ENCODE data around the gene PPP2R3A. TPM values are rescaled to one million over a fixed set of nuclear protein-coding genes. Genes with fewer than 3 reads are reported as not detected.
"Not testable (repeated sequence)": the region's sequence is repeated elsewhere in the genome, so short reads cannot be mapped to it uniquely, and the experiment has no call there.

The PPP2R3A gene
- total RNA-seq, 4 donors from 2014 or later: 16.8 to 30.3 (median 25.6) TPM

GRCh38 chr3:136106101-136106500 is 140.6 kb downstream of the PPP2R3A start:
- intact Hi-C loops (cut with DNase I; ENCODE audit: low total_unique reads): no loop called here
- Histone ChIP-seq H3K27ac (no peak overlapping the region), H3K9me3 (no peaks in the 10 kb centered on the region), H3K36me3 (peaks cover 0 to 25% of the 10 kb centered on the region in 2 donors), H3K4me1 (no peaks in the 10 kb centered on the region), H3K27me3 (no peaks in the 10 kb centered on the region), H3K4me3 (no peak overlapping the region)
- TF ChIP-seq, protein P1, sequence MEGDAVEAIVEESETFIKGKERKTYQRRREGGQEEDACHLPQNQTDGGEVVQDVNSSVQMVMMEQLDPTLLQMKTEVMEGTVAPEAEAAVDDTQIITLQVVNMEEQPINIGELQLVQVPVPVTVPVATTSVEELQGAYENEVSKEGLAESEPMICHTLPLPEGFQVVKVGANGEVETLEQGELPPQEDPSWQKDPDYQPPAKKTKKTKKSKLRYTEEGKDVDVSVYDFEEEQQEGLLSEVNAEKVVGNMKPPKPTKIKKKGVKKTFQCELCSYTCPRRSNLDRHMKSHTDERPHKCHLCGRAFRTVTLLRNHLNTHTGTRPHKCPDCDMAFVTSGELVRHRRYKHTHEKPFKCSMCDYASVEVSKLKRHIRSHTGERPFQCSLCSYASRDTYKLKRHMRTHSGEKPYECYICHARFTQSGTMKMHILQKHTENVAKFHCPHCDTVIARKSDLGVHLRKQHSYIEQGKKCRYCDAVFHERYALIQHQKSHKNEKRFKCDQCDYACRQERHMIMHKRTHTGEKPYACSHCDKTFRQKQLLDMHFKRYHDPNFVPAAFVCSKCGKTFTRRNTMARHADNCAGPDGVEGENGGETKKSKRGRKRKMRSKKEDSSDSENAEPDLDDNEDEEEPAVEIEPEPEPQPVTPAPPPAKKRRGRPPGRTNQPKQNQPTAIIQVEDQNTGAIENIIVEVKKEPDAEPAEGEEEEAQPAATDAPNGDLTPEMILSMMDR (IDR thresholded peaks at IDR 0.05 in 4 of 5, conservative IDR thresholded peaks at IDR 0.05 in 1 of 5): no peak
- no peak for TF ChIP-seq POLR2A (IDR thresholded peaks at IDR 0.05)
- DNase-seq (no peak), ATAC-seq (no peak)
- in situ Hi-C loops (cut with MboI; ENCODE audit: low sequenced_read_pairs in 4 of 4): no loop called here

DNA sequence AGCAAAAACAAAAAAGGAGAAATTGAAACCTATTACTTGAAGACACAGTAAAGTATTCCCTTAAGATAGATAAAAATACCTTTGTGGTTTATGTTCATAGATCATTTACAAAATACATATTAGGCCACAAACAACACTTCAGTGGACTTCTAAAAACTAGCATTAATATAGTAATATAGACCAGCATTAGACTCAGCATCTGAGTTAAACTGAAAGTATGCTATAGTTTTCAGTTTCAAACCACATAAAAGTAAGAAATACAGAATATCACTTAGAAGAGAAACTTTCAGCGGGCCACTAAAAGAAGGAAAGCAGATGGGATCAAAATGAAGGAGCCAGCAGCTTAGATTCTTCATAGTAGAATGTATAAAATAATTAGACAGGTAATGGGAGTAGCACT is 144.0 kb downstream of the PPP2R3A start:
- H3K4me1 ChIP-seq: no peaks in the 10 kb centered on the region
- H3K27ac ChIP-seq: no peak overlapping the region
- H3K27me3 ChIP-seq: no peaks in the 10 kb centered on the region
- DNase-seq (no peak), ATAC-seq (no peak)
- intact Hi-C loops (cut with DNase I; ENCODE audit: low total_unique reads): no loop called here
- H3K36me3 ChIP-seq: peaks cover 0 to 45% of the 10 kb centered on the region in 2 donors
- no peak overlapping the region for H3K4me3 ChIP-seq
- in situ Hi-C loops (cut with MboI; ENCODE audit: low sequenced_read_pairs in 4 of 4): no loop called here
- no peak for TF ChIP-seq POLR2A (IDR thresholded peaks at IDR 0.05)
- TF ChIP-seq, protein P1 (IDR thresholded peaks at IDR 0.05 in 4 of 5, conservative IDR thresholded peaks at IDR 0.05 in 1 of 5): no peak
- no peaks in the 10 kb centered on the region for H3K9me3 ChIP-seq

GRCh38 chr3:136110481-136110880 is 145.0 kb downstream of the PPP2R3A start:
- peaks cover 0 to 36% of the 10 kb centered on the region in 2 donors for H3K36me3 ChIP-seq
- TF ChIP-seq POLR2A (IDR thresholded peaks at IDR 0.05): no peak
- TF ChIP-seq, protein P1 (IDR thresholded peaks at IDR 0.05 in 4 of 5, conservative IDR thresholded peaks at IDR 0.05 in 1 of 5): no peak
- H3K4me3 ChIP-seq: no peak overlapping the region
- H3K4me1 ChIP-seq: no peaks in the 10 kb centered on the region
- intact Hi-C loops (cut with DNase I; ENCODE audit: low total_unique reads) (no loop called here), in situ Hi-C loops (cut with MboI; ENCODE audit: low sequenced_read_pairs in 4 of 4) (no loop called here)
- H3K9me3 ChIP-seq: no peaks in the 10 kb centered on the region
- no peak overlapping the region for H3K27ac ChIP-seq
- DNase-seq: no peak
- no peaks in the 10 kb centered on the region for H3K27me3 ChIP-seq
- ATAC-seq: no peak

- H3K27ac ChIP-seq: no peak overlapping the region
- no peaks in the 10 kb centered on the region for H3K27me3 ChIP-seq
- no peak overlapping the region for H3K4me3 ChIP-seq
- no peaks in the 10 kb centered on the region for H3K9me3 ChIP-seq
- intact Hi-C loops (cut with DNase I; ENCODE audit: low total_unique reads): no loop called here
- H3K4me1 ChIP-seq: no peaks in the 10 kb centered on the region
- DNase-seq (no peak), ATAC-seq (no peak)
- H3K36me3 ChIP-seq: peaks cover 0 to 24% of the 10 kb centered on the region in 2 donors
- in situ Hi-C loops (cut with MboI; ENCODE audit: low sequenced_read_pairs in 4 of 4): no loop called here
- TF ChIP-seq, protein P1 (IDR thresholded peaks at IDR 0.05 in 4 of 5, conservative IDR thresholded peaks at IDR 0.05 in 1 of 5): no peak
- TF ChIP-seq POLR2A (IDR thresholded peaks at IDR 0.05): no peak
Observed at GRCh38 chr3:136114421-136114820, 148.9 kb downstream of the PPP2R3A start.

DNA sequence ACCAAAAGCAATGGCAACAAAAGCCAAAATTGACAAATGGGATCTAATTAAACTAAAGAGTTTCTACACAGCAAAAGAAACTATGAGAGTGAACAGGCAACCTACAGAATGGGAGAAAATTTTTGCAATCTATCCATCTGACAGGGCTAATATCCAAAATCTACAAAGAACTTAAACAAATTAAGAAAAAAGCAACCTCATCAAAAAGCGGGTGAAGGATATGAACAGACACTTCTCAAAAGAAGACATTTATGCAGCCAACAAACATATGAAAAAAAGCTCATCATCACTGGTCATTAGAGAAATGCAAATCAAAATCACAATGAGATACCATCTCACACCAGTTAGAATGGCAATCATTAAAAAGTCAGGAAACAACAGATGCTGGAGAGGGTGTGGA is 153.8 kb downstream of the PPP2R3A start:
- H3K4me3 ChIP-seq; in situ Hi-C loops (cut with MboI; ENCODE audit: low sequenced_read_pairs in 4 of 4); ATAC-seq; DNase-seq; H3K36me3 ChIP-seq; H3K27me3 ChIP-seq; H3K9me3 ChIP-seq; H3K4me1 ChIP-seq; intact Hi-C loops (cut with DNase I; ENCODE audit: low total_unique reads); H3K27ac ChIP-seq: not testable (repeated sequence)

DNA sequence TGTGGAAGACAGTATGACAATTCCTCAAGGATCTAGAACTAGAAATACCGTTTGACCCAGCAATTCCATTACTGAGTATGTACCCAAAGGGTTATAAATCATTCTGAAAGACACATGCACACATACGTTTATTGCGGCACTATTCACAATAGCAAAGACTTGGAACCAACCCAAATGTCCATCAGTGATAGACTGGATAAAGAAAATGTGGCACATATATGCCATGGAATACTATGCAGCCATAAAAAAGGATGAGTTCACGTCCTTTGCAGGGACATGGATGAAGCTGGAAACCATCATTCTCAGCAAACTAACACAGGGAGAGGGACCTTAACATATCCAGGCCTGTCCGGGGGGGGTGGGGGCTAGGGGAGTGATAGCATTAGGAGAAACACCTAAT is 154.3 kb downstream of the PPP2R3A start:
- intact Hi-C loops (cut with DNase I; ENCODE audit: low total_unique reads): not testable (repeated sequence)

More for the DNA sequence above, 154.3 kb downstream of the PPP2R3A start:
- ATAC-seq; in situ Hi-C loops (cut with MboI; ENCODE audit: low sequenced_read_pairs in 4 of 4); H3K27me3 ChIP-seq; H3K27ac ChIP-seq; H3K4me1 ChIP-seq; H3K36me3 ChIP-seq; DNase-seq; H3K4me3 ChIP-seq; H3K9me3 ChIP-seq: not testable (repeated sequence)

Measured in gastrocnemius medialis (tissue), 4 donors.